Pancreas (tissue), 10 donors: ENCODE measurements around the gene SERPINF2. TPM values are rescaled to one million over a fixed set of nuclear protein-coding genes. Genes with fewer than 3 reads are reported as not detected.

Experiments used
- ATAC-seq, 4 donors: fragments of 200-7000 bp; cut with Tn5 transposase; one replicate each; pipeline versions ENCODE4 v1.8.0 to v1.9.1; 2020; ENCODE audit warnings: mild to moderate bottlenecking in 4 of 4, moderate library complexity in 4 of 4
- DNase-seq, 6 donors: peaks; one replicate each; pipeline ENCODE4 v3.0.0-alpha.2; 2020
- FAIRE-seq: peaks from 2 replicates; lab custom pipeline; 2012; peaks lifted over from hg19 to GRCh38; lab: Jason Lieb, UNC
- H3K27ac ChIP-seq, 4 donors: fragments of 200-600 bp; sonication (generic); 1 replicate in 3 of 4; 2 replicates in 1 of 4; pipeline versions ENCODE4 v1.5.0 to v1.8.0; 2020
- H3K27me3 ChIP-seq, 4 donors: fragments of 200-600 bp; one replicate each; pipeline ENCODE4 v1.8.0; 2021
- H3K36me3 ChIP-seq, 3 donors: fragments of 200-600 bp; sonication (generic) in 1 of 3; one replicate each; pipeline versions ENCODE4 v1.5.0 to v1.8.0; 2020 to 2021
- H3K4me1 ChIP-seq, 3 donors: fragments of 200-600 bp; one replicate each; pipeline ENCODE4 v1.8.0; 2021
- H3K4me3 ChIP-seq, 4 donors: fragments of 200-600 bp; sonication (generic) in 2 of 4; one replicate each; pipeline versions ENCODE4 v1.5.0 to v1.8.0; 2020 to 2021
- H3K9me3 ChIP-seq, 4 donors: fragments of 200-600 bp; one replicate each; pipeline ENCODE4 v1.8.0; 2021
- WGBS, 2 donors: extraction: QIAGEN DNeasy Blood & Tissue Kit; methylation state at CpG; one replicate each; pipeline ENCODE4 v1.1.7; 2013; 5-methylcytosine and 5-hydroxymethylcytosine counted together
- intact Hi-C, 3 donors: fragments of 100-400 bp; cut with DNase I; formaldehyde crosslinking; loops; one replicate each; pipeline versions ENCODE4 v1.11.1 to v1.14.2; 2022
- polyA plus RNA-seq, 2 donors: library from polyadenylated mRNA; stranded (reverse); fragments of 200-250 nt; gene quantifications; one replicate each; pipeline ENCODE4 v1.2.3, GENCODE V29; 2013
- total RNA-seq, 6 donors: library from RNA; stranded (reverse); fragmentation: NEBNext Ultra II Directional in 4 of 6; extraction: Animal tissue kit (Norgen Biotek cat#: 25700) in 4 of 6; gene quantifications; one replicate each; pipeline versions ENCODE4 v1.2.1 to v1.2.4, GENCODE V29; 2021 to 2023
- TF ChIP-seq, protein P1 (sequence below), 4 donors: fragments of 200-600 bp; sonication (generic) in 3 of 4; IDR thresholded peaks; one replicate each; pipeline versions ENCODE4 v1.5.0 to v1.8.0; 2021; ENCODE audit warnings: antibody characterized with exemption in 4 of 4
- donor health status: healthy with polysubstance abuse.
- donor health status: DM: no; HTN: no; CAD: no; lungs with moderate emphysema.
- donor health status: DM: no; HTN: no; CAD: no.
- donor health status: control.
- donor health status: control.
- donor health status: Bipolar disorder and iron deficiency.
- donor health status: DM: yes; HTN: yes; CAD: no.
- donor health status: DM: no; HTN: no; CAD: no.
- donor health status: DM: no; HTN: no; CAD: no.
- donor health status: DM: yes; HTN: yes; CAD: no.

SERPINF2 gene
- total and polyA plus RNA-seq, 8 donors = 1.4 to 8.8 (median 3.9) TPM

DNA sequence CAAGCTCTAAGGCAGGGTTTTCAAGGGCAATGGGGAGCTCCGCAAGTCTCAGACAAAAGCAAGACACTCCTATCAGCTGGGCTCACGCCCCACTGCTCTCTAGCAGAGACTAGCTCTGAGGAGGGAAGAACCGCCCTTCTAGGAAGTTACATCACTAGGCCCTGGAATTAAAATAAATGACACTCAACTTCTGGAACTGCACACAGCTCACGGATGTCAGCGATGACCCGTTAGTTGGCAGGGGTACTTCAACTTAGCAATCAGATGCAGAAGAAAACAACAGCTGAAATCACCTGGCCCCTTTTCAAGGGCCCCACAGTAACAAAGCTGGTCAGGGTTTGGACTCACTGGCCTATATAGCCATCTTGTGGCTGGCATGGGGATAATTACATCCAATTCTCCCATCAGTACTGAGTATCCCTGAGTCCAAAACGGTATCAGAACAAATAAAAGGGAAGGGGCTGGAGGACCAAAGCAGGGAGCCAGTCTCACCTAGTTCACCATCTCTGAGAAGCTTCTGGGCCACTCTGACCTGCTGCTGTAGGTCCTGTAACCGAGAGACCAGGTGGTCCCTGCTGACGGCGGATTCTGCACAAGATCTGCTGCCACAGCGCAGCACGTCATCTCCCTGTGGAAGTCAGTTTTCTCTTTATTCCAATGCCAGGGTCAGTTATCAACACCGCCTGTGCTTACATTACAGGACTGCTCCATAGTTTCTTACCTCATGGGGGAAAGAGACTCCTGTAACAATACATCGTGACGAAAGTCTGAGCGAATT lies 41.4 kb downstream of the SERPINF2 start:
- H3K27me3 ChIP-seq = no peaks in the 10 kb centered on the region
- H3K9me3 ChIP-seq = no peaks in the 10 kb centered on the region
- peaks cover 0 to 27% (median 4%) of the 10 kb centered on the region in 3 donors for H3K36me3 ChIP-seq
- peak overlapping the region in 3 of 4 donors; percentile 5 to 70 (median 64) for H3K27ac ChIP-seq
- DNase-seq (peak in 3 of 6 donors; percentile 25 to 32 (median 29)), ATAC-seq (peak; percentile 50 to 73 (median 66)), FAIRE-seq (no peak)
- no peak overlapping the region for H3K4me3 ChIP-seq
- intact Hi-C loops = no loop called here
- TF ChIP-seq, protein P1, sequence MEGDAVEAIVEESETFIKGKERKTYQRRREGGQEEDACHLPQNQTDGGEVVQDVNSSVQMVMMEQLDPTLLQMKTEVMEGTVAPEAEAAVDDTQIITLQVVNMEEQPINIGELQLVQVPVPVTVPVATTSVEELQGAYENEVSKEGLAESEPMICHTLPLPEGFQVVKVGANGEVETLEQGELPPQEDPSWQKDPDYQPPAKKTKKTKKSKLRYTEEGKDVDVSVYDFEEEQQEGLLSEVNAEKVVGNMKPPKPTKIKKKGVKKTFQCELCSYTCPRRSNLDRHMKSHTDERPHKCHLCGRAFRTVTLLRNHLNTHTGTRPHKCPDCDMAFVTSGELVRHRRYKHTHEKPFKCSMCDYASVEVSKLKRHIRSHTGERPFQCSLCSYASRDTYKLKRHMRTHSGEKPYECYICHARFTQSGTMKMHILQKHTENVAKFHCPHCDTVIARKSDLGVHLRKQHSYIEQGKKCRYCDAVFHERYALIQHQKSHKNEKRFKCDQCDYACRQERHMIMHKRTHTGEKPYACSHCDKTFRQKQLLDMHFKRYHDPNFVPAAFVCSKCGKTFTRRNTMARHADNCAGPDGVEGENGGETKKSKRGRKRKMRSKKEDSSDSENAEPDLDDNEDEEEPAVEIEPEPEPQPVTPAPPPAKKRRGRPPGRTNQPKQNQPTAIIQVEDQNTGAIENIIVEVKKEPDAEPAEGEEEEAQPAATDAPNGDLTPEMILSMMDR (IDR thresholded peaks at IDR 0.05) = peak in 3 of 4 donors; percentile 8 to 25 (median 15)
- no peaks in the 10 kb centered on the region for H3K4me1 ChIP-seq
- WGBS, 2 donors = 67 to 69% methylated on average over 16 of the region's 16 CpGs

DNA sequence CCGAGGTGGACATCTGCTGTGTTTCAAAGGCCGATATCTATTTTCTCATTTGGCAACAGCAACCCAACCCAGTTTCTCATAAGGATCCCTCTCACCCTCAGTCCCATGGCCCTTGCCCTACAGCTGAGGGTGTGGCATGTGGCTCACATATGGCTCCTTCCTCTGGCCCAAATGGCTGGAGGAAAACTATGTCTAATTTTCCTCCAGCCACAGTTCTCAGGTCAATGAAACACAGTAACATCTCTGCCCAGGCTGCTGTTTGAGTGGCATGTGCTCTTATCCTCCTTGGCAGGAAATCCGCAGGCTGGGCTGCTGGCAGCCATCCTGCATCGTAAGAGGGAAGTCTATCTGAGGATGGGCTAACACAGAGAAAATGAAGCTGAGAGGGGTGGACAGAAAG lies 43.3 kb downstream of the SERPINF2 start:
- H3K27ac ChIP-seq = no peak overlapping the region
- H3K27me3 ChIP-seq = no peaks in the 10 kb centered on the region
- DNase-seq = peak in 1 of 6 donors; percentile 7
- ATAC-seq = peak in 1 of 4 donors; percentile 19
- WGBS, 2 donors = 83 to 86% methylated on average over 4 of the region's 4 CpGs
- no peaks in the 10 kb centered on the region for H3K9me3 ChIP-seq
- no peak overlapping the region for H3K4me3 ChIP-seq
- H3K36me3 ChIP-seq = peaks cover 0 to 26% (median 4%) of the 10 kb centered on the region in 3 donors
- peaks cover 0 to 4% (median 0%) of the 10 kb centered on the region in 3 donors for H3K4me1 ChIP-seq
- no peak for FAIRE-seq
- TF ChIP-seq, protein P1 (IDR thresholded peaks at IDR 0.05) = no peak
- intact Hi-C loops = no loop called here

DNA sequence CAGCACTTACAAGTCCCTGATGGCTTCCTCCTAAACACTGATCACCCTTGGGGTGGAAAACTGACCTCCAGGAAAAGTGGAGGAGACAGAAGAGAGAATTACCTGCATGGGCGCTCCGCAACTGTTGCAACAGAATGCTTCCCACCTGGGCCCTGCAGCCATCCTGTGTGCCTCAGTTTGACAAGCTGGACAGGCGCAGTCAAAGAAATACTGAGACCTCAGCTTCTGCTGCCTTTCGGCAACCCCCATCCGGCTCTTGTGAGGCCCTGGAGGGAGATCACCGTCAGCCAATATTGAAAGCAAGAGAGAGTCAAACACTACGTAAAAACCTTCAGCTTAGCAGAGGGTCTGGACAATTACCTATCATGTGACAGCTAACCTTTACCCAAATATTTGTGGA lies 44.0 kb downstream of the SERPINF2 start:
- no peak overlapping the region for H3K4me3 ChIP-seq
- TF ChIP-seq, protein P1 (IDR thresholded peaks at IDR 0.05) = no peak
- H3K36me3 ChIP-seq = peaks cover 0 to 22% (median 4%) of the 10 kb centered on the region in 3 donors
- no peaks in the 10 kb centered on the region for H3K27me3 ChIP-seq
- H3K27ac ChIP-seq = peak overlapping the region in 2 of 4 donors; percentile 50
- intact Hi-C loops = no loop called here
- ATAC-seq = no peak
- peaks cover 0 to 4% (median 0%) of the 10 kb centered on the region in 3 donors for H3K4me1 ChIP-seq
- DNase-seq = peak in 1 of 6 donors; percentile 11
- no peaks in the 10 kb centered on the region for H3K9me3 ChIP-seq
- no peak for FAIRE-seq
- 92% methylated on average over 7 of the region's 7 CpGs for WGBS, 2 donors

DNA sequence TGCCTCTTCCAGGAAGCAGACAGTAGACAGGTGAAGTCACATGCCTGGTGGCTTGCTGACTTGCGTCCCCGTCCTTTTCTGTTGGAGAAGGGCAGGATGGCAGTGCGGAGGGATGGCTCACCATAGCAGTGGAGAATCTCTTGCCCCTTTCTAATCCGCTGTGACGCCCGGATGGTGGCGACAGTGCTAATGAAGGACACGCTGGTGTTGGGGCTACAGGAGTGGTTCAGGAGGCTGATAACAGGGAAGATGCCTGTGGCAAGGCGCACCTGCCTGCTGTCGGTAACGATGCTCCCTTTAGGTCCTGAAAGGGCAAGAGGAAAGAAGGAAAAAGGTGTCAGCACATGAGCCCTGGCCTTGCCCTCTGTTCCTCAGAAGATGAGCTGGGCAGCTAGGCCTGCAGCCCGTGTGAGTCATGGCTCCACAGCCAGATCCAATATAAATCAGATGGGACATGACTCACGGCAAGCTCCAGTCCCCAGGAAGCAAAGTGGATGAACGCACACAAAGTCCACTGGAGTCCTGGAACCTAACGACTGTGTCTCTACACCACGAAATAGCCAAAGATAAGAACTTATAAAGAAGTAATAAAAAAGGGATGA lies 44.7 kb downstream of the SERPINF2 start:
- FAIRE-seq (peak; percentile 45), DNase-seq (peak in 1 of 6 donors; percentile 31), ATAC-seq (peak in 3 of 4 donors; percentile 39 to 60 (median 57))
- intact Hi-C loops = no loop called here
- H3K36me3 ChIP-seq = peaks cover 0 to 22% (median 4%) of the 10 kb centered on the region in 3 donors
- H3K4me3 ChIP-seq = no peak overlapping the region
- TF ChIP-seq, protein P1 (IDR thresholded peaks at IDR 0.05) = no peak
- WGBS, 2 donors = 84 to 85% methylated on average over 16 of the region's 16 CpGs
- H3K27ac ChIP-seq = peak overlapping the region in 2 of 4 donors; percentile 50
- no peaks in the 10 kb centered on the region for H3K27me3 ChIP-seq
- peaks cover 0 to 4% (median 0%) of the 10 kb centered on the region in 3 donors for H3K4me1 ChIP-seq
- H3K9me3 ChIP-seq = no peaks in the 10 kb centered on the region
